Spleen (tissue), 7 donors: ENCODE results near the gene NDUFA11.

Source experiments
- CTCF ChIP-seq, 11 experiments: fragments of 200-600 bp in 7 of 11; fragments of 450-650 bp in 4 of 11; sonication (generic) in 4 of 11; IDR thresholded peaks in 8 of 11; conservative IDR thresholded peaks in 3 of 11; 1 replicate in 7 of 11; 2 replicates in 4 of 11; pipeline versions ENCODE4 v1.4.0 to v1.8.0; 2016 to 2021; ENCODE audit warnings: antibody characterized with exemption in 11 of 11, inconsistent platforms in 4 of 11, mild to moderate bottlenecking in 1 of 11
- POLR2AphosphoS5 ChIP-seq, 3 donors: sonication (generic); formaldehyde crosslinking; IDR thresholded peaks; one replicate each; pipeline ENCODE4 v1.5.1; 2017; ENCODE audit warnings: antibody characterized with exemption in 3 of 3
- donor health status: DM: no; HTN: no; CAD: no; lungs with moderate emphysema.
- donor health status: DM: no; HTN: no; CAD: no.
- donor health status: DM: no; HTN: no; CAD: no.

GRCh38 chr19:5863030-5863665 is 40.4 kb downstream of the NDUFA11 start:
- TF ChIP-seq CTCF (IDR thresholded peaks at IDR 0.05 in 8 of 11, conservative IDR thresholded peaks at IDR 0.05 in 3 of 11) (no peak), POLR2AphosphoS5 (IDR thresholded peaks at IDR 0.05) (no peak)
